H9 (cell line): ENCODE results near the gene PTAR1. TPM values are rescaled to one million over a fixed set of nuclear protein-coding genes. Genes with fewer than 3 reads are reported as not detected.

Experiments
- DNase-seq: peaks from one replicate; pipeline ENCODE4 v3.0.0-alpha.2; 2017
- H2AFZ ChIP-seq: one replicate; pipeline ENCODE4 v1.6.1; 2013; ENCODE audit warnings: mild to moderate bottlenecking, low read length, control low read depth, moderate library complexity
- H2AK5ac ChIP-seq: 2 replicates; pipeline ENCODE4 v1.6.1; 2013; ENCODE audit warnings: low read length, control low read depth, mixed read lengths; ENCODE audit not compliant: insufficient read length
- H2BK120ac ChIP-seq: one replicate; pipeline ENCODE4 v1.6.1; 2013; ENCODE audit warnings: low read depth, mild to moderate bottlenecking, low read length, control low read depth, inconsistent platforms; ENCODE audit not compliant: poor library complexity, severe bottlenecking
- H2BK12ac ChIP-seq: 2 replicates; pipeline ENCODE4 v1.6.1; 2013; ENCODE audit warnings: low read length, control low read depth, mixed read lengths, low read depth; ENCODE audit not compliant: insufficient read length
- H2BK15ac ChIP-seq: 2 replicates; pipeline ENCODE4 v1.6.1; 2013; ENCODE audit warnings: low read depth, low read length, control low read depth
- H2BK20ac ChIP-seq: one replicate; pipeline ENCODE4 v1.6.1; 2013; ENCODE audit warnings: low read depth, mild to moderate bottlenecking, low read length, control low read depth, inconsistent platforms; ENCODE audit not compliant: poor library complexity, severe bottlenecking
- H2BK5ac ChIP-seq: 2 replicates; pipeline ENCODE4 v1.6.1; 2013; ENCODE audit warnings: low read length, control low read depth, mixed read lengths; ENCODE audit not compliant: insufficient read length
- H3K14ac ChIP-seq: 2 replicates; pipeline ENCODE4 v1.6.1; 2013; ENCODE audit warnings: low read length, control low read depth; ENCODE audit not compliant: insufficient read depth
- H3K18ac ChIP-seq: 2 replicates; pipeline ENCODE4 v1.6.1; 2013; ENCODE audit warnings: low read depth, mild to moderate bottlenecking, mixed read lengths, low read length, control low read depth; ENCODE audit not compliant: insufficient read length
- H3K23ac ChIP-seq: 2 replicates; pipeline ENCODE4 v1.6.1; 2013; ENCODE audit warnings: low read length, control low read depth, mixed read lengths, low read depth; ENCODE audit not compliant: insufficient read length
- H3K23me2 ChIP-seq: 2 replicates; pipeline ENCODE4 v1.6.1; 2013; ENCODE audit warnings: low read depth, mild to moderate bottlenecking, mixed read lengths, low read length, control low read depth; ENCODE audit not compliant: insufficient read length, poor library complexity, severe bottlenecking
- H3K27ac ChIP-seq: 2 replicates; pipeline ENCODE4 v1.5.1; 2013; ENCODE audit warnings: low read length, control low read depth, mixed read lengths, low read depth; ENCODE audit not compliant: insufficient read length
- H3K27me3 ChIP-seq: 2 replicates; pipeline ENCODE4 v1.6.1; 2013; ENCODE audit warnings: low read length, control low read depth, inconsistent platforms; ENCODE audit not compliant: insufficient read depth
- H3K4ac ChIP-seq: 2 replicates; pipeline ENCODE4 v1.6.1; 2013; ENCODE audit warnings: low read depth, mild to moderate bottlenecking, control low read depth, inconsistent platforms, low read length, moderate library complexity
- H3K4me1 ChIP-seq: 2 replicates; pipeline ENCODE4 v1.6.1; 2013; ENCODE audit warnings: low read length, control low read depth, inconsistent platforms; ENCODE audit not compliant: insufficient read depth
- H3K4me2 ChIP-seq: 2 replicates; pipeline ENCODE4 v1.6.1; 2013; ENCODE audit warnings: low read length, control low read depth, mixed read lengths; ENCODE audit not compliant: insufficient read length, insufficient read depth
- H3K56ac ChIP-seq: 2 replicates; pipeline ENCODE4 v1.6.1; 2013; ENCODE audit warnings: low read depth, mild to moderate bottlenecking, mixed read lengths, low read length, control low read depth; ENCODE audit not compliant: insufficient read length
- H3K79me1 ChIP-seq: 2 replicates; pipeline ENCODE4 v1.6.1; 2013; ENCODE audit warnings: low read depth, mild to moderate bottlenecking, moderate library complexity, low read length, control low read depth, inconsistent platforms; ENCODE audit not compliant: insufficient read depth, poor library complexity, severe bottlenecking
- H3K79me2 ChIP-seq: 2 replicates; pipeline ENCODE4 v1.6.1; 2013; ENCODE audit warnings: low read length, control low read depth, inconsistent platforms; ENCODE audit not compliant: insufficient read depth
- H3K9ac ChIP-seq: 2 replicates; pipeline ENCODE4 v1.6.1; 2013; ENCODE audit warnings: low read length, control low read depth, mixed read lengths; ENCODE audit not compliant: insufficient read length; ENCODE audit errors: extremely low read depth
- H3K9me3 ChIP-seq: one replicate; pipeline ENCODE4 v1.6.1; 2013; ENCODE audit warnings: low read depth, low read length, inconsistent platforms; ENCODE audit not compliant: control insufficient read depth
- H3T11ph ChIP-seq: one replicate; pipeline ENCODE4 v1.6.1; 2013; ENCODE audit warnings: mild to moderate bottlenecking, low read length, control low read depth, inconsistent platforms
- H4K20me1 ChIP-seq: one replicate; pipeline ENCODE4 v1.6.1; 2013; ENCODE audit not compliant: control insufficient read depth, insufficient read length, insufficient read depth
- H4K5ac ChIP-seq: 2 replicates; pipeline ENCODE4 v1.6.1; 2013; ENCODE audit warnings: low read depth, mild to moderate bottlenecking, mixed read lengths, low read length, control low read depth; ENCODE audit not compliant: insufficient read length
- H4K8ac ChIP-seq: replicated peaks from 2 replicates; pipeline ENCODE4 v1.6.1; 2013; ENCODE audit warnings: low read length, control low read depth, mixed read lengths, low read depth; ENCODE audit not compliant: insufficient read length
- H4K91ac ChIP-seq: 2 replicates; pipeline ENCODE4 v1.6.1; 2013; ENCODE audit warnings: low read depth, mild to moderate bottlenecking, moderate library complexity, mixed read lengths, low read length, control low read depth; ENCODE audit not compliant: insufficient read length
- H3K27ac Mint-ChIP-seq, 3 experiments: 2 replicates in 2 of 3; 3 replicates in 1 of 3; pipeline ENCODE4 v1.8.0; 2020 to 2021; ENCODE audit warnings: mixed read lengths in 3 of 3, mild to moderate bottlenecking in 1 of 3, moderate library complexity in 1 of 3
- H3K27me3 Mint-ChIP-seq: 2 replicates; pipeline ENCODE4 v1.8.0; 2021; ENCODE audit warnings: low read depth, mild to moderate bottlenecking, moderate library complexity, mixed read lengths
- H3K36me3 Mint-ChIP-seq, 3 experiments: 2 replicates in 2 of 3; 3 replicates in 1 of 3; pipeline ENCODE4 v1.8.0; 2020 to 2021; ENCODE audit warnings: low read depth in 3 of 3, mixed read lengths in 3 of 3; ENCODE audit not compliant: insufficient read depth in 1 of 3
- H3K4me1 Mint-ChIP-seq, 2 experiments: 2 replicates each; pipeline ENCODE4 v1.8.0; 2020; ENCODE audit warnings: mixed read lengths in 2 of 2
- H3K4me3 Mint-ChIP-seq, 2 experiments: 2 replicates in 1 of 2; 3 replicates in 1 of 2; pipeline ENCODE4 v1.8.0; 2020 to 2021; ENCODE audit warnings: mild to moderate bottlenecking in 2 of 2, mixed read lengths in 2 of 2, moderate library complexity in 1 of 2
- H3K9me3 Mint-ChIP-seq, 2 experiments: 2 replicates in 1 of 2; 3 replicates in 1 of 2; pipeline ENCODE4 v1.8.0; 2020; ENCODE audit warnings: mild to moderate bottlenecking in 2 of 2, mixed read lengths in 2 of 2, moderate library complexity in 1 of 2
- CTCF ChIP-seq: fragments of 200-600 bp; sonication (generic); conservative IDR thresholded peaks from 3 replicates; pipeline ENCODE4 v1.8.0; 2021; ENCODE audit warnings: antibody characterized with exemption, mild to moderate bottlenecking
- WGBS: extraction: QIAGEN DNeasy Blood & Tissue Kit; methylation state at CpG from one replicate; pipeline ENCODE4 v1.1.7; 2013; ENCODE audit warnings: missing lambda C conversion rate, low lambda C conversion rate, mixed read lengths; ENCODE audit not compliant: insufficient read length; ENCODE audit errors: extremely low coverage; 5-methylcytosine and 5-hydroxymethylcytosine counted together
- total RNA-seq: library from RNA; stranded (reverse); gene quantifications from 2 replicates; pipeline ENCODE4 v1.2.1, GENCODE V29; 2021

Gene PTAR1
- total RNA-seq, 1 experiment from 2014 or later = 117 TPM

GRCh38 chr9:69805962-69806515 is 46.2 kb upstream of the PTAR1 start:
- no peaks in the 10 kb centered on the region; a peak in 1 of 5 replicates for H3K9me3 Mint-ChIP-seq
- Histone ChIP-seq H3K9ac (no peak overlapping the region), H4K91ac (no peak overlapping the region), H3K56ac (no peak overlapping the region), H2AK5ac (no peak overlapping the region), H3K14ac (no peak overlapping the region), H3K4me1 (no peaks in the 10 kb centered on the region), H3K27ac (no peak overlapping the region), H2BK15ac (no peak overlapping the region), H2BK5ac (no peak overlapping the region), H2BK120ac (no peak overlapping the region), H3K4me2 (no peak overlapping the region), H3K23me2 (no peaks in the 10 kb centered on the region), H3T11ph (no peak overlapping the region), H4K20me1 (no peaks in the 10 kb centered on the region), H3K23ac (no peak overlapping the region), H4K8ac (no peak overlapping the region), H2AFZ (no peak overlapping the region), H2BK12ac (no peak overlapping the region), H2BK20ac (no peak overlapping the region), H3K79me2 (no peaks in the 10 kb centered on the region), H3K27me3 (no peaks in the 10 kb centered on the region), H3K18ac (no peak overlapping the region), H3K4ac (no peak overlapping the region), H3K9me3 (no peaks in the 10 kb centered on the region), H4K5ac (no peak overlapping the region), H3K79me1 (no peaks in the 10 kb centered on the region)
- H3K4me3 Mint-ChIP-seq = no peak overlapping the region
- no peaks in the 10 kb centered on the region for H3K36me3 Mint-ChIP-seq
- no CpG with 5 or more reads among the region's 3 CpGs for WGBS
- peaks cover 5 to 12% of the 10 kb centered on the region in 2 experiments for H3K4me1 Mint-ChIP-seq
- no peak for TF ChIP-seq CTCF
- H3K27me3 Mint-ChIP-seq = no peaks in the 10 kb centered on the region; the same call in 1 of the 2 replicates
- no peak for DNase-seq
- H3K27ac Mint-ChIP-seq = no peak overlapping the region; a peak in 1 of 7 replicates
